BJ (cell line): ENCODE data around the gene NDUFC2. TPM values are rescaled to one million over a fixed set of nuclear protein-coding genes. Genes with fewer than 3 reads are reported as not detected.

Experiments
- CTCF ChIA-PET: fragments of 350-600 bp; formaldehyde crosslinking; extraction: SDS; loops from one replicate; lab custom pipeline; 2021; ENCODE audit warnings: antibody characterized with exemption, inconsistent platforms; lab: Yijun Ruan, JAX
- POLR2A ChIA-PET: fragments of 300-600 bp; sonication (Branson Sonifier 250); formaldehyde crosslinking; extraction: SDS; loops from one replicate; lab custom pipeline; 2021; ENCODE audit warnings: antibody characterized with exemption; lab: Charles Lee
- DNase-seq: peaks from one replicate; pipeline ENCODE4 v3.0.0-alpha.2; 2011; ENCODE audit warnings: low read depth
- H3K27me3 ChIP-seq: 2 replicates; pipeline ENCODE4 v1.6.0; 2011; ENCODE audit warnings: low read length; ENCODE audit not compliant: control insufficient read depth, insufficient read depth
- H3K36me3 ChIP-seq: 2 replicates; pipeline ENCODE4 v1.5.1; 2011; ENCODE audit warnings: low read length; ENCODE audit not compliant: control insufficient read depth, insufficient read depth
- H3K4me3 ChIP-seq: 2 replicates; pipeline ENCODE4 v1.5.1; 2011; ENCODE audit warnings: low read depth, mild to moderate bottlenecking, control low read depth, low read length
- polyA plus RNA-seq: library from polyadenylated mRNA; depleted of rRNA; stranded (reverse); fragments of >200 nt; gene quantifications from 2 replicates; pipeline ENCODE4 v1.2.3, GENCODE V29; 2011
- TF ChIP-seq, protein P1 (sequence below): IDR thresholded peaks from 2 replicates; pipeline ENCODE4 v1.5.1; 2011; ENCODE audit warnings: low read depth, mild to moderate bottlenecking, control low read depth, inconsistent platforms, low read length, moderate library complexity; ENCODE audit not compliant: insufficient read depth

The NDUFC2 gene
- polyA plus RNA-seq, 1 experiment: 150 TPM

GRCh38 chr11:78065203-78065602 lies 14.5 kb downstream of the NDUFC2 start:
- CTCF ChIA-PET: interaction anchor here (0.9 to 1.3 kb wide), 2 partner anchors 11 to 51 kb away, joined by 3 to 6 read pairs; no protein-coding TSS in a partner anchor

GRCh38 chr11:78063440-78064181 lies 16.1 kb downstream of the NDUFC2 start, which contains the start of gene THRSP:
THRSP (plus strand) TSS chr11:78063861; CDS start chr11:78063882, 21 bp downstream.
- DNase-seq: no peak
- H3K36me3 ChIP-seq: no peaks in the 10 kb centered on the region
- TF ChIP-seq, protein P1, sequence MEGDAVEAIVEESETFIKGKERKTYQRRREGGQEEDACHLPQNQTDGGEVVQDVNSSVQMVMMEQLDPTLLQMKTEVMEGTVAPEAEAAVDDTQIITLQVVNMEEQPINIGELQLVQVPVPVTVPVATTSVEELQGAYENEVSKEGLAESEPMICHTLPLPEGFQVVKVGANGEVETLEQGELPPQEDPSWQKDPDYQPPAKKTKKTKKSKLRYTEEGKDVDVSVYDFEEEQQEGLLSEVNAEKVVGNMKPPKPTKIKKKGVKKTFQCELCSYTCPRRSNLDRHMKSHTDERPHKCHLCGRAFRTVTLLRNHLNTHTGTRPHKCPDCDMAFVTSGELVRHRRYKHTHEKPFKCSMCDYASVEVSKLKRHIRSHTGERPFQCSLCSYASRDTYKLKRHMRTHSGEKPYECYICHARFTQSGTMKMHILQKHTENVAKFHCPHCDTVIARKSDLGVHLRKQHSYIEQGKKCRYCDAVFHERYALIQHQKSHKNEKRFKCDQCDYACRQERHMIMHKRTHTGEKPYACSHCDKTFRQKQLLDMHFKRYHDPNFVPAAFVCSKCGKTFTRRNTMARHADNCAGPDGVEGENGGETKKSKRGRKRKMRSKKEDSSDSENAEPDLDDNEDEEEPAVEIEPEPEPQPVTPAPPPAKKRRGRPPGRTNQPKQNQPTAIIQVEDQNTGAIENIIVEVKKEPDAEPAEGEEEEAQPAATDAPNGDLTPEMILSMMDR: no peak
- POLR2A ChIA-PET: no interaction called here
- no peak within 1 kb of the TSS for H3K4me3 ChIP-seq
- no peaks in the 10 kb centered on the region for H3K27me3 ChIP-seq
- CTCF ChIA-PET: interaction anchor here (0.6 to 1.2 kb wide), 3 partner anchors 15 to 360 kb away, joined by 3 read pairs; no protein-coding TSS in a partner anchor

More at GRCh38 chr11:78065203-78065602, 14.5 kb downstream of the NDUFC2 start:
- peaks cover 2% of the 10 kb centered on the region; the same call in 1 of the 2 replicates for H3K36me3 ChIP-seq
- DNase-seq: no peak
- no peaks in the 10 kb centered on the region for H3K27me3 ChIP-seq
- TF ChIP-seq, protein P1: no peak
- no peak overlapping the region for H3K4me3 ChIP-seq
- POLR2A ChIA-PET: no interaction called here

GRCh38 chr11:78062671-78063070 lies 17.0 kb downstream of the NDUFC2 start:
- Histone ChIP-seq H3K36me3 (no peaks in the 10 kb centered on the region), H3K27me3 (no peaks in the 10 kb centered on the region), H3K4me3 (no peak overlapping the region)
- ChIA-PET POLR2A (no interaction called here), CTCF (interaction anchor here (1.2 kb wide), 1 partner anchor 361 kb away, joined by 3 read pairs; no protein-coding TSS in a partner anchor)
- no peak for DNase-seq
- TF ChIP-seq, protein P1: no peak

DNA sequence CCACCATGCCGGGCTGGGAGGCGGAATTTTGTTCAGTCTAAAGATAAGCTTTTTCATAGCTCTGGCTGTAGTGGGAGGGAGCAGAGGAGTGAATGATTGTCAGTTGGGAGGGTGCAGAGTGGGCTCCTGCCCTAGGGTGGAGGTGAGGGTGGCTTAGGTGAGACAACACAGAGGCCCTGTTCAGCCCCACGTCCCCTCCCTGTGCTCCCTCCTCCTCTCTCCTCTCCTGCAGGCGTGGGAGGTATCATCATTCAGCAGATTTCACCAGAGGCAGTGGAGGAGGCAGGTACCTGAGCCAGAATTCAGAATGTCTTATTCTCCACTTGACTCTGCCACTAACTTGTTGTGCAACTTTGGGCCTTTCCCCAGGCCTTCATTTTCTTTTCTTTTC lies 17.7 kb downstream of the NDUFC2 start:
- Histone ChIP-seq H3K27me3 (no peaks in the 10 kb centered on the region), H3K4me3 (no peak overlapping the region), H3K36me3 (no peaks in the 10 kb centered on the region)
- no peak for DNase-seq
- POLR2A ChIA-PET: no interaction called here
- TF ChIP-seq, protein P1: no peak
- CTCF ChIA-PET: no interaction called here

GRCh38 chr11:78061088-78061920 lies 18.4 kb downstream of the NDUFC2 start:
- TF ChIP-seq, protein P1: no peak
- ChIA-PET CTCF (interaction anchor here (0.7 kb wide), 1 partner anchor 8 kb away, joined by 3 read pairs; no protein-coding TSS in a partner anchor), POLR2A (no interaction called here)

More at GRCh38 chr11:78061088-78061920, 18.4 kb downstream of the NDUFC2 start:
- Histone ChIP-seq H3K27me3 (no peaks in the 10 kb centered on the region), H3K4me3 (no peak overlapping the region), H3K36me3 (no peaks in the 10 kb centered on the region)
- no peak for DNase-seq
